ENCODE data around the gene TAF11L10.
"Not testable (repeated sequence)": the region's sequence is repeated elsewhere in the genome, so short reads cannot be mapped to it uniquely, and the experiment has no call there.

TAF11L10 gene

DNA sequence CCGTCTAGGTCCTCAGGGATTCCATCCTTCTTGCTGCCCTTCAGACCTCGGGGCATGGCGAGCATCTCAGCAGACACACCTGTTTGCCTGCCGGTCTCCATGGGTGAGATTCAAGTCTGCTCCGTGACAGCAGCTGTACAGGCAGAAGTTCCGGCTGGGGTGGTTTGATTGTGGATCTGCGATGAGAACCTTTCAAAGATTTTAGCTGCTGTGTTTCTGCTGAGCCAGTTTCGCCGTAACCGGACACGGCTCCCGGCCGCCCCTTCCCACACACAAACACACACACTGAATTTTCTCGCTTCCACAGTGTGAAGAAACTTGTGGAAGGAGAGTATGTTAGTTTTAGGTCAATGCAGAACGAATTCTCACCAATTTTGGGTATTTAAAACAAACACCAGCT is at the start of gene TAF11L10:
TAF11L10 (minus strand) TSS at position 101 of the 400 bp plus-strand sequence.
- not testable (repeated sequence) for DNase-seq

DNA sequence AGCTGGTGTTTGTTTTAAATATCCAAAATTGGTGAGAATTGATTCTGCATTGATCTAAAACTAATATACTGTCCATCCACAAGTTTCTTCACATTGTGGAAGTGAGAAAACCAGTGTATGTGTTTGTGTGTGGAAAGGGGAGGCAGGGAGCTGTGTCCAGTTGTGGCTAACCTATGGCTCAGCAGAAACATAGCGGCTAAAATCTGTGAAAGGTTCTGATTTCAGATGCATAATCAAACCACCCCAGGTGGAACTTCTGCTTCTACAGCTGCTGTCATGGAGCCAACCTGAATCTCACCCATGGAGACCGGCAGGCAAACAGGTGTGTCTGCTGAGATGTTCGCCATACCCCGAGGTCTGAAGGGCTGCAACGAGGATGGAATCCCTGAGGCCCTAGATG is 36.5 kb upstream of the TAF11L10 start, which contains the start of gene TAF11L14:
TAF11L14 (plus strand) TSS at position 301 of the 400 bp plus-strand sequence.
- no peak for DNase-seq

DNA sequence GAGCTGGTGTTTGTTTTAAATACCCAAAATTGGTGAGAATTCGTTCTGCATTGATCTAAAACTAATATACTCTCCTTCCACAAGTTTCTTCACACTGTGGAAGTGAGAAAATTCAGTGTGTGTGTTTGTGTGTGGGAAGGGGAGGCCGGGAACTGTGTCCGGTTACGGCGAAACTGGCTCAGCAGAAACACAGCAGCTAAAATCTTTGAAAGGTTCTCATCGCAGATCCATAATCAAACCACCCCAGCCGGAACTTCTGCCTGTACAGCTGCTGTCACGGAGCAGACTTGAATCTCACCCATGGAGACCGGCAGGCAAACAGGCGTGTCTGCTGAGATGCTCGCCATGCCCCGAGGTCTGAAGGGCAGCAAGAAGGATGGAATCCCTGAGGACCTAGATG is 34.2 kb upstream of the TAF11L10 start, which contains the start of gene TAF11L13:
TAF11L13 (plus strand) TSS at position 301 of the 400 bp plus-strand sequence.
- not testable (repeated sequence) for DNase-seq

DNA sequence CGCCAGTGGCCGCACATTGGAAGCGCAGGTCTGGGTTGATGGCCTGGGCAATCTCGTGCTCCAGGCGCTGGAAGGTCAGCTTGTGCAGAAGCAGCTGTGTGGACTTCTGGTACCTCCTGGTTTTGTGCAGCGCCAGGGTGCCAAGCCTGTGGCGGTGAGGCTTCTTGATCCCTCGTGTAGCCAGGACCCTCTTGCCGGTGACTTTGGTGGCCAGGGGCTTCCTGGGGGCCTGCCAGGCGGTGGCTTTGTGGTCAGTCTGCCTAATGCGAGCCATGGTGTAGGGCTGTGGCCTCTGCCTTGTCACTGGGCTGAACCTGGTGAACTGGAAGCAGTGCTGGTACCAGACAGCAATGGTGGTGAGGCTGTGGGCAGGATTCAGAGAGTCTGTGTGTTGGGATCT is 28.1 kb upstream of the TAF11L10 start:
- DNase-seq, result no peak

DNA sequence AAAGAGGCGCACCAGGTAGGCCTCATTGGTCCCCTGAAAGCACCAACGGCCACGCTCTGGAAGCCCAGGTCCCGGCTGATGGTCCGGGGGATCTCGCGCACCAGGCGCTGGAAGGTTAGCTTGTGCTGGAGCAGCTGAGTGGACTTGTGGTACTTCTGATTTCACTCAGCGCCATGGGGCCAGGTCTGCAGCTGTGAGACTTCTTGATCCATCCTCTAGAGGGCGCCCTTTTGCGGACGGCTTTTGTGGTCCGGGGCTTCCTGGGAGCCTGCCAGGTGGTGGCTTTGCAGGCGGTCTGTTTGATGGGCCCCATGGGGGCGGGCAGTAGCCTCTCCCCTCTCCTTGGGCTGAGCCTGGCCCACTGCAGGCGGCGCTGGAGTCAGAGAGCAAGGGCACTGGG is 23.0 kb upstream of the TAF11L10 start:
- no peak for DNase-seq

DNA sequence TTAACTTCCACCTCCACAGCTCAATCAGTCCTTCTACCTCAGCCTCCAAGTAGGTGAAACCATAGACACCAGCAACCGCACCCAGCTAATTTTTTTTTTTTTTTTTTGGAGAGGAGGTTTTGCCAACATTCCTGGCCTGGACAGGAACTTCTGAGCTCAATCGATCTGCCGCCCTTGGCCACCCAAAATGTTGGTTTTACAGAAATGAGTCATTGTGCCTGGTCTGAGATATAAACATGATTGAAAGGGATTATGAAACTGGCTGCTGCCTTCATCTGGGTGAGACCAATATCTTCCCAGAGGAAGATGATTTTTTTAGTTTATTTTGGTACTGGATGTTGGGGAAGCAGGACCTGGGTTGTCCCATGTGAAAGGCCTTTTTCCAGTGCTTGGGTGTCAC is 21.7 kb upstream of the TAF11L10 start:
- DNase-seq, result no peak

DNA sequence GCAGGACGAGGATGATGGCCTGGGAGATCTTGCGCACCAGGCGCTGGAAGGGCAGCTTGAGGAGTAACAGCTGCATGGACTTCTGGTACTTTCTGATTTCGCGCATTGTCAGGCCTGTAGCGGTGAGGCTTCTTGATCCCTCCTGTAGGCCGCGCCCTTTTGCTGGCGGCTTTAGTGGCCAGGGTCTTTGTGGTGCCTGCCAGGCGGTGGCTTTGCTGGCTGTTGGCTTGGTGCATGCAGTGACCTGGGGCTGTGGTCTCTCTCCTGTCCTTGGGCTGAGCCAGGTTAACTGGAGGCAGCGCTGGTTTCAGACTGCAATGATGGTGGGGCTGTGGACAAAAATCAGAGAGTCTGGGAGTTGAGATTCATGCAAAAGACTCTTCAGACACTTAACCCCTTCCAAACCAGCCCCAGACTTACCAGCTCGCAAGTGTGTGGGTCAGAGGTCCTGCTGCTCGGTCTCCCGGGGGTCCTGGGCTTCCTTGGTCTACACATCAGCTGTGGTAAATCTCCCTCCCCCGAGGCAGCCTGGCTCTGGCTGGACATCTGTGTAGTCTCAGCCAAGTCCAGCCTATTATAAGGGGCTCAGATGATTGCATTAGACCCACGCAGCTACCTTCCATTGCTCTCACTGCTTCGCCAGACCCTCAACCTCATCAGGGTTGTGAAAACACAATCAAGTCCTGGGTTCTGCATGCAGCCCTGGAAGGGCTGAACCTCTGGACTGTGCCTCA is 17.4 kb upstream of the TAF11L10 start:
- no peak for DNase-seq

DNA sequence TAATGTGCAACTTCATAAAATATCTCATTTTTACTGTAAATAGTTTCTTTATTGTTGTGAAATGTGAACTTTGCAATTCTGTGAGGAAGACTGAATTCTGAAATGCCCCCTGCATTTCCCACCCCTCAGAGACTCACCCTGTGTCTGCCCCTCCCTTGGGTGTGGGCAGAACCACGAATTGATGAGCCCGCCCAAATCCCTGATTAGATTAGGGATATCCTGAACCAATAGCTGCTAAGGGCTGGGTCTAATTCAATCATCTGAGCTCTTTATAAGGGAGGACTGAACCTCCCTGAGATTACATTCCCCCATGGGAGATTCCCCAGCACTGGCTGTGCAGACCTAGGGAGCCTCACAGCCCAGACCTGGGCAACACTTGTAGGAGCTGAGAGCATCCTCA is 12.5 kb upstream of the TAF11L10 start, which contains the start of gene TAF11L12:
TAF11L12 (plus strand) TSS at position 301 of the 400 bp plus-strand sequence.
- DNase-seq, result not testable (repeated sequence)

DNA sequence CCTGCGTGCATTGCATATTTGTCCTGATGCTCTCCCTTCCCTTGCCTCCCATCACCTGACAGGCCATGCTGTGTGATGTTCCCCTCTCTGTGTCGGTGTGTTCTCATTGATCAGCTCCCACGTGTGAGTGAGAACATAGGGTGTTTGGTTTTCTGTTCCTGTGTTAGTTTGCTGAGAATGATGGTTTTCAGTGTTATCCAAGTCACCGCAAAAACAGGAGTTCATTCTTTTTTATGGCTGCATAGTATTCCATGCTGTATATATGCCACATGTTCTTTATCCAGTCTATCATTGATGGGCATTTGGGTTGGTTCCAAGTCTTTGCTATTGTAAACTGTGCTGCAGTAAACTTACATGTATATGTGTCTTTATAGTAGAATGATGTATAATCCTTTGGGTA is 9.8 kb upstream of the TAF11L10 start:
- DNase-seq, result not testable (repeated sequence)

DNA sequence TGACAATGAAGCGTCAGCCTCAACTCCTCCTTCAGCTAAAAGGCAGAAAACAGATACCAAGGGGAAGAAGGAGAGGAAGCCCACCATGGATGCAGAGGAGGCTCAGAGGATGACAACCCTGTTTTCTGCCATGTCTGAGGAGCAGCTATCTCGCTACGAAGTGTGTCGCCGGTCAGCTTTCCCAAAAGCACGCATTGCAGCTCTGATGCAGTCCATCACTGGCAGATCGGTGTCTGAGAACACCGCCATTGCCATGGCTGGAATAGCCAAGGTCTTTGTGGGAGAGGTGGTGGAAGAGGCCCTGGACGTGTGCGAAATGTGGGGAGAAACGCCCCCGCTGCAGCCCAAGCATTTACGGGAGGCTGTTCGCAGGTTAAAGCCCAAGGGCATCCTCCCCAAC is 7.3 kb upstream of the TAF11L10 start:
- no peak for DNase-seq

DNA sequence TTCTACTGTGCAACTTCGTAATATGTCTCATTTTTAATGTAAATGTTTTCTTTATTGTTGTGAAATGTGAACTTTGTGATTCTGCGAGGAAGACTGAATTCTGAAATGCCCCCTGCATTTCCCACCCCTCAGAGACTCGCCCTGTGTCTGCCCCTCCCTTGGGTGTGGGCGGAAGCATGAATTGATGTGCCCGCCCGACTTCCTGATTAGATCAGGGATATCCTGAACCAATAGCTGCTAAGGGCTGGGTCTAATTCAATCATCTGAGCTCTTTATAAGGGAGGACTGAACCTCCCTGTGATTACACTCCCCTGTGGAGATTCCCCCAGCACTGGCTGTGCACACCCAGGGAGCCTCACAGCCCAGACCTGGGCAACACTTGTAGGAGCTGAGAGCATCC is 6.3 kb upstream of the TAF11L10 start, which contains the start of gene TAF11L11:
TAF11L11 (plus strand) TSS at position 304 of the 400 bp plus-strand sequence.
- DNase-seq, result not testable (repeated sequence)

DNA sequence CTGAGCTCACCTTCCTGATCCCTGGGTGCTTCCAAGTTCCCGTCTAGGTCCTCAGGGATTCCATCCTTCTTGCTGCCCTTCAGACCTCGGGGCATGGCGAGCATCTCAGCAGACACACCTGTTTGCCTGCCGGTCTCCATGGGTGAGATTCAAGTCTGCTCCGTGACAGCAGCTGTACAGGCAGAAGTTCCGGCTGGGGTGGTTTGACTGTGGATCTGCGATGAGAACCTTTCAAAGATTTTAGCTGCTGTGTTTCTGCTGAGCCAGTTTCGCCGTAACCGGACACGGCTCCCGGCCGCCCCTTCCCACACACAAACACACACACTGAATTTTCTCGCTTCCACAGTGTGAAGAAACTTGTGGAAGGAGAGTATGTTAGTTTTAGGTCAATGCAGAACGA is 3.4 kb downstream of the TAF11L10 start, which contains the start of gene TAF11L9:
TAF11L9 (minus strand) TSS at position 140 of the 400 bp plus-strand sequence.
- DNase-seq, result not testable (repeated sequence)

DNA sequence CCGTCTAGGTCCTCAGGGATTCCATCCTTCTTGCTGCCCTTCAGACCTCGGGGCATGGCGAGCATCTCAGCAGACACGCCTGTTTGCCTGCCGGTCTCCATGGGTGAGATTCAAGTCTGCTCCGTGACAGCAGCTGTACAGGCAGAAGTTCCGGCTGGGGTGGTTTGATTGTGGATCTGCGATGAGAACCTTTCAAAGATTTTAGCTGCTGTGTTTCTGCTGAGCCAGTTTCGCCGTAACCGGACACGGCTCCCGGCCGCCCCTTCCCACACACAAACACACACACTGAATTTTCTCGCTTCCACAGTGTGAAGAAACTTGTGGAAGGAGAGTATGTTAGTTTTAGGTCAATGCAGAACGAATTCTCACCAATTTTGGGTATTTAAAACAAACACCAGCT is 6.8 kb downstream of the TAF11L10 start, which contains the start of gene TAF11L8:
TAF11L8 (minus strand) TSS at position 101 of the 400 bp plus-strand sequence.
- not testable (repeated sequence) for DNase-seq

DNA sequence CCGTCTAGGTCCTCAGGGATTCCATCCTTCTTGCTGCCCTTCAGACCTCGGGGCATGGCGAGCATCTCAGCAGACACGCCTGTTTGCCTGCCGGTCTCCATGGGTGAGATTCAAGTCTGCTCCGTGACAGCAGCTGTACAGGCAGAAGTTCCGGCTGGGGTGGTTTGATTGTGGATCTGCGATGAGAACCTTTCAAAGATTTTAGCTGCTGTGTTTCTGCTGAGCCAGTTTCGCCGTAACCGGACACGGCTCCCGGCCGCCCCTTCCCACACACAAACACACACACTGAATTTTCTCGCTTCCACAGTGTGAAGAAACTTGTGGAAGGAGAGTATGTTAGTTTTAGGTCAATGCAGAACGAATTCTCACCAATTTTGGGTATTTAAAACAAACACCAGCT is 12.0 kb downstream of the TAF11L10 start, which contains the start of gene TAF11L7:
TAF11L7 (minus strand) TSS at position 101 of the 400 bp plus-strand sequence.
- not testable (repeated sequence) for DNase-seq

Measured in SHP77 treated with DMSO at 0.1 percent for 48 hours (cell line).